SK-N-MC (cell line): ENCODE measurements around the gene HACD3.
"Not testable (repeated sequence)": the region's sequence is repeated elsewhere in the genome, so short reads cannot be mapped to it uniquely, and the experiment has no call there.

Experiments used
- EZH2 ChIP-seq: fragments of 200-600 bp; sonication (generic); IDR thresholded peaks from one replicate; pipeline ENCODE4 v1.6.1; 2017; ENCODE audit warnings: antibody characterized with exemption
- POLR2AphosphoS5 ChIP-seq: IDR thresholded peaks from 2 replicates; pipeline ENCODE4 v1.6.1; 2012; ENCODE audit warnings: mild to moderate bottlenecking, low read depth, low read length, borderline replicate concordance

- not testable (repeated sequence) for TF ChIP-seq POLR2AphosphoS5, EZH2
Measured at GRCh38 chr15:65615887-65616286, 85.6 kb downstream of the HACD3 start.
